ENCODE data around the gene CACNA2D3.

CACNA2D3 gene

DNA sequence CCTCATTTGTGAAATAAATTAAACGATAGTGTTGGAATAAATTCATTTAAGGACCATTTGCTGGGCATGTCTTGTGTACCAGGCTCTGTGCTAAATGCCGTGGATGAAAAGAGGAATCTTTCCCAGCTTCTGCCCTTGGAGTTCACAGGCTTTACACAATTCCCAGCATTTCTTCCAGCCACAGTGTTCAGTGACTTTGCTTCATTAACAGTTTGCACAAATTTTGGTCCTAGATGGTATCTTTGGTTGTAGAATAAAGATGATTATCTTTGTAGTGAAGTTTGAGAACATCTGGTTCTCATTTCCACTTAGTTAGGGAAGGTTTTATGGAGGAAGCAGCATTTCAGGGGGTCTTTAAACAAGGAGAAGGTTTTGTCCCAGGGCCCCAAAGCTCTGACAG lies 705.4 kb downstream of the CACNA2D3 start:
- ATAC-seq: no peak

DNA sequence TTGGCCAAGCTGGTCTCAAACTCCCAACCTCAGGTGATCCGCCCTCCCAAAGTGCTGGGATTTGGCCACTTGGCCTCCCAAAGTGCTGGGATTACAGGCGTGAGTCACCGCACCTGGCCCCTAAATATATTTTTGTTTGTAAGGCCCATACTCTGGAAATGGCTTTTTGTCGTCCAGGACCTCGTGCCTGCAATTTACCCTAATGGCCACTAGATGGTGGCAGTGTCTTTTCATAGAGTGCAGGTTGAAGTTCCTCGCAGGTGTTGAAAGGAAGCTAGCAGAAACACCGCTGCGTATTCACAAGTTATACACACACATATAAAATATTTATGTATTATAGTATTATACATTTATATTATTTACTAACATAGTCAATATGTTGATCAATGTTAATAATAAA lies 708.3 kb downstream of the CACNA2D3 start:
- ATAC-seq: no peak

DNA sequence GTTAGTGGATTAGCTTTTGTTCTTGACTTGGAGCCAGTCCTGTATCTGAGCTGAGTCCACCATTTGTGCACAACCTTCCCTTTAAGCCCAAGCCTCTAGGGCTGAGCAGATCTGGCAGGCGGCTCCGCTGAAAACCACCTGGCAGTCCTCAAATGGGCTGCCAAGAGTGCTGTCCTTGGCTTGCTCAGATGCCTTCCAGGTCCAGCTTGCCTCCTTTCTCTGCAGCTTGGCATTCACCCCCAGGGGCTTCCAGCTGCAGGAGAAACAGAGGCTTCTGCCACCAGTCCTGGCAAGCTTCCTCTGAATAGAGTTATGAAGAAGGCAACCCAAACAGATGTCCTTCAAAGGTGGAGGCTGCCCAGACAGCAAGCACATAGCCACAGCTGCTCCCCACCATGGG lies 708.8 kb downstream of the CACNA2D3 start:
- no peak for ATAC-seq

DNA sequence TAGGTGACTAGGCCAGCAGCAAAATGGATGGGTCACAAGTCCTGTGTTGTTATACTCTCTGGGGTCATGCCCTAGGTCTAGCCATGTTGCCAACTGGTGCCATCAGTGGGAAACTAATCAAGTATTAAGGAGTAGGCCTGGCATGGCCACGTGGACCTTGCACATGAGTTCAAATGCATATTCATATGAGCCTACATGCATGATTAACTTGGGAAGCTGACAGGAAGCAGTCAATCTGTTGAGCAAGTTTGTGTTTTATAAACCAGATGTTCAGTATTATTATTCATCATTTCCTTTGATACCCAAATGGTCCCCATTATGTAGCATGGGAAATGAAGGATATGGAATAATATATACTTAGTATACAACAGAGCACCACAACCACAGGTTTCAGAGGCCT lies 710.5 kb downstream of the CACNA2D3 start:
- no peak for ATAC-seq

DNA sequence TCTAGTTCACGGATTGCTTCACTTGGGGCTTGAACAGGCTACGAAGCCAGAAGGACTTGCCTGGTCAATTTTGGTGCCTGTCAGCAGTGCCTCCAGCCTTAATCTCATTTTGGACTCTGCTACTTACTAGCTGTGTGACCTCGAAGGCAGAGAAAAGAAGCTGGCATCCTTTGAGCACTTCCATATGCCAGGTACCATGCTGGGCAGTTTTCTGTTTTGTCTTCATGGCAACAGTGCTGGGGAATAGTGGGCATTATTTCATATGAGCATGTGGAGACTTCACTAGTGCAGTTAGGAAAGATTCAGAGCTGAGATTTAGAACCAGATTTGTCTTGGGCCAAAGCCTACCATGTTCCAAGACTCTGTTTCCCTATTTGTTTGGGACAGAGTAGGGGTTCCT lies 713.3 kb downstream of the CACNA2D3 start:
- ATAC-seq: no peak

DNA sequence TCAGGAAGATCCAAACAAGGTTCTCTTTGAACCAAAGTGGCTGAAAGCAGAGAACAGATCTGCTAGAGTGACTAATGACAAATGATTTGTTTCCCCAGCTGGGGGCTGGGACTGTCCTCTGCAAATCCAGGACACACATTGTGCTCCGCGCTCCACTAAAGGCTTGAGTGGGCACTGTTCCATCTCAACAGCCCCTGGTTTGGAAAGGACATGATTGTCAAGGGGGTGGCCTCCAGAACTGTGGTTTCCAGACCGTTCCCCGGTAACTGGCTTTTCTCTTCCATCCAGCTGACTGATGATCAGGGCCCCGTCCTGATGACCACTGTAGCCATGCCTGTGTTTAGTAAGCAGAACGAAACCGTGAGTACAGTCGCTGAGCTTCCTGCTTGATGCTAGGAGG lies 714.5 kb downstream of the CACNA2D3 start:
- no peak for ATAC-seq

DNA sequence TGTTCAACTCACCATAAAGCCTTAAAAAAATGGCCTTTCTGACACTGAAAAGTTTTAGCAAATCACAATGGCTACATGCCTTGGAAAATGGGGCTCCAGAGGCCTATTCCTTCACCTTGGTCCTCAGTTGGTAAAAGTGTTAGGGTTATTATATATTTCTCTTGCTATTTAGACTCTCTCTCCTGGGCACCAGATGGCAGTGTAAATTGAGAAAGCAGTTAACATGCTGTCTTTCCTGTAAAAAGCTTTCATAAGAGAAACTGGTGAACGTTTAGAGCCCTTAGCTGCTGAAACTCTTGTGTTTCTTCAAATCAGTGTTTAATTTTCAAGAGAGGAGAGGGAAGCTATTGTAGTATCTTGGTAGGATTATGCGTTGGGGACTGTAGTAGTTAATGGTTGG lies 715.6 kb downstream of the CACNA2D3 start:
- no peak for ATAC-seq

DNA sequence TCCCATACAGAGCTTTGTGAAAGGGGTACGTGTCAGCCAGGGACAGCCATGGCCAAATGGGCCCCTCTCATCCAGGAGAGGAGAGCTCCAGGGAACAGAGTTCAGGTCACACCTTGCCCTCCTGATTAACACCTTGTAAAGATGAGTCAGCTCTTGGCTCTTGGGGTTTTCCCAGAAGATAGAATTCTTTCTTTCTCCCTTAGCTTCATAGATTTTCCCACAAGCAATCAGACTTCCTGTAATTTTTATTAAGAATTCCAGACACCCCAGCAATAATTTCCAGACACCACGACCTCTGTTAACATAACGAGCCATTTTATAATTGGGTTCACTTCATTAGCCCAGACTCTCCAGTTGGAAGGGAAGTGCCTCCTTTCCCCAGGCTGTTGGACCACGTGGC lies 719.1 kb downstream of the CACNA2D3 start:
- no peak for ATAC-seq

DNA sequence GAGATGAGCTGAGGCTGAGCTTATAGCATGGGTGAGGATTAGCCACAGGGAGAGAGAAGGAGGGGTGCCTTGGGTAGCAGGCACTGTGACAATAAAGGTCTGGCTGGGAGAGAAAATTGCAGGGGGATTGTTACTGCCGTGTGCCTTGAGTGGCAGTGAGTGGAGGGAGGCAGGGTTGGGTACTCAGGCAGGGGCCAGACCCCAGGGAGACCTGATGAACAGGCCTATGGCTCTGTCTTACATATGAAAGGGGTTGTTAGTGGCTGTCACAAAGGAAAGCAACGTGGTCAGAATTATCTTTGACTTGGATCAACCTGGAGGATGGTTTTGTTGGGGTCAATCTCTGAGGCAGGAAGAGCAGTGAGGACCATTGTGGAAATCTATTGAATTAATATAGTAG lies 721.0 kb downstream of the CACNA2D3 start:
- ATAC-seq: no peak

DNA sequence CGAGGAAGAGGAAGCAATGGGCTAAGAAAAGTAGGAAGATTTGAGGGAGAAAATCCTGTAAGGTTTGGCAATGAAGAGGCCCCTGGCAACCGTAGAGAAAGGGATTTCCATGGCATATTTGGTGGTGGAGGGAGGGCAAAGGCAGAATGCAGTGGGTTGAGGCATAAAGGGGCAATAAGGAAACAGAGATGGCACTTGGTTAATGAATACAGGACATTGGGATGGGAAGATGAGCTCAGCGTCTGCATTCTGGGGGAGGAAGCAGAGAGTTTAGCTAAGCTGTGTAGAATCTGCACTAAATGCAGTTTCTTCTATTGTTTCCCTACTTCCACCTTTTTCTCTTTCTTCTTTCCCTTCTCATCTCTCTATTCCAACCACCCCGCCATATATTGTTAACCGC lies 721.9 kb downstream of the CACNA2D3 start:
- ATAC-seq: no peak

DNA sequence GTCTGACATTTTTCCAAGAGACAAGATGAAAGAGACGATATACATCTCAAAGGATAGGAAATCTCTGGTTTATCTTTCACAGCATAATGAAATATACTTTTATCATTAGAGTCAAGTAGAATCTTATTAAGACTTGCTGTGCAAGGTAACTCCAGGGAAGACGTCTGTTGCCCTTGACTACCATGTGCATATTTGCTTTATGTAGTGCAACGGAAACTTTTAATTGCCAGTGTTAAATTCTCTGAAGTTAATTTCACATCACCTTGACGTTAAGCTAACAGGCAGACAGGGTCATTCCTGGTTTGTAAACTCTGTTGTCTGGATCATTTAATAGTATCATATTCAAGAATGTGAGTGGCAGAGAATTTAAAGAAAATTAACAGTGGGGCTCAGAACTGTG lies 722.7 kb downstream of the CACNA2D3 start:
- no peak for ATAC-seq

DNA sequence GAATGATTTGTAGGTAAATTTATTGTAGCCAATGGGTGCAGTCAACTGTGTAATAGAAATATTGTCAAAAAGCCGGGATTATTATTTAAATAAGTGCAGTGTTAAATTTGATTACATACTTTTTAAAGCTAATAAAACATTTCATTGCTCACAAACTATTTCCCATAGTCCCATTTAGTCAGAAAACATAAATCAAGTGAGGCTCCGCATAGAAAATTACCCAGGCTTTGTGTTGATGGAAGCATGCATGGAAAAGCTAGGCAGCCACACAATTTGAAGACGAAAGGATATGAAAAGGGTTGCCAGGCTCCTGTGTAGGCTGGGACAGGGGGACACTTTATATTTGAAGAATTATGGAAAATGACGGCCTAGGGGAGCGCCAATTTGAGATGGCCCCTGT lies 723.2 kb downstream of the CACNA2D3 start:
- no peak for ATAC-seq

DNA sequence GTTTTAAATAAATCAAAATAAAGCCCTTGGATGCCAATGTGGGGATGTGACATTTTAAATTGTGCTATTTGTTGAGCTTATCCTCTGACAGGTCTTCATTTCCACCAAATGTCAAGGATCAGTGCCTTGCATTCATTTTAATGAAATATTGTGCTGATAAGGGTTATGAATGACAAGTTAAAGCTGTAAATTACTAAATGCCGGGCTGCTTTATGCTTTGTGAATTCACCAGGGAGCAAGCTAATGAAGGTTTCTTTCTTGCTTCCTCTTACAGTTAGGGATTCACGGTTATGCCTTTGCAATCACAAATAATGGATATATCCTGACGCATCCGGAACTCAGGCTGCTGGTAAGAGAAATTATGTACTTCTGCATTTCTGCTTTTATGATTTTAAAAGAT lies 723.8 kb downstream of the CACNA2D3 start:
- no peak for ATAC-seq

DNA sequence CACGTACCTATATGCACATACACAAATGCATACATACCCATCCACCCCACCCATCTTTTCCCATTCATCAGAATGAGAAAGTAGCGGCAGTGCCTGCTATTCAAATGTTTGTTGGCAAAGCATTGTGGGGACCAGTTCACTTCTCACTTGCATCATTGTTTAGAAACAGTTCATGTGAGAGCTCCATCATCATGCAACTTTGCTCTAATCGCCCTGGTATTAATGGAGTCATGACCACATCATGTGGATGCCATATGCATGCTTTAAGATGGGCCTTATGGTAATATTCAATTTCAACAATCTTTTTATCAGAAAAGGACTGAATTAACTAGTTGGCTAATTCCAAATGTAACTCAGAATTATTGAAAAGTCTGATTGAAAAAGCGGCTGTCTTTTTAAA lies 725.0 kb downstream of the CACNA2D3 start:
- ATAC-seq: no peak

DNA sequence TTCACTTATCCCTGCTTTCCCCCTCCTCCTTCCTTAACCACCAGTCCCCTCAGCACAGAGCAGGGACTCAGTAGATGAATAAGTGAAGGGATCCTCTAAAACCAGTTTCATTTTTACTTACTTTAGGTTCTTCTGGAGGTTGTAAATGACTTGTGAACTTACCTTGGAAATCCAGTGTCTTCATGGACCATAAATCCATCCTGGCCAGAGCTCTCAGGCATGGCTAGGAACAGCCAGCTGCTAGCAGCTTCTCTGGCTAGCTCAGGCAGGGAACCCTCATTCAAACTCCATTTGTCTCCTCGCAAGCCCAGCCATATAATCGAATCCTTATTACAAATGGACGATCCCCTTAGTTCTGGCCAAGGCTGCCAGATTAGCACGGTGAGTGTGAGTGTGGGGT lies 727.0 kb downstream of the CACNA2D3 start:
- ATAC-seq: no peak

DNA sequence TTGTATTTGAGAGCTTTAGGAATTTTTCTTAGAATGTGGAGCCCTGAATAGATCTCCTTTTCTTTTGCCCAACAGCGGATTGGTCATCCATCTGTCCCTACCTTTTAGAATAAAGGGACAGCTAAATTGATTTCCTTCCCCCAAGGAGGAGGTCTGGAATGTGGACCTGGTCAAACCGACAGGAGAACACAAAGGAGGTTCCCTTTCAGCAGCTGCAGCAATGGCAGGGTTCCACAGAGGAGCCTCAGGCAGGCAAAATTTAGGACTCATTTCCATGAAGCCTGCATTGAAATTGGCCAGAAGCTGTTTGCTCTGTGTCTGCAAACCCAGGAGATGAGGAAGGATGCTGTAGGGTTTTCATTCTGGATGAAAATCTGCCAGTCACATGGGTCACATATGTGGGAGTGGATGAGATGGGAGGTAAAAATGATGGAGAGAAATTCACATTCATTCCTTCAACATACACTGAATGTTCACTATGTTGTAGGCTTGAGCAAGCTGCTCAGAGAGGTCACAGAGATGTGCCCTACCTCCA lies 728.2 kb downstream of the CACNA2D3 start:
- ATAC-seq: no peak

DNA sequence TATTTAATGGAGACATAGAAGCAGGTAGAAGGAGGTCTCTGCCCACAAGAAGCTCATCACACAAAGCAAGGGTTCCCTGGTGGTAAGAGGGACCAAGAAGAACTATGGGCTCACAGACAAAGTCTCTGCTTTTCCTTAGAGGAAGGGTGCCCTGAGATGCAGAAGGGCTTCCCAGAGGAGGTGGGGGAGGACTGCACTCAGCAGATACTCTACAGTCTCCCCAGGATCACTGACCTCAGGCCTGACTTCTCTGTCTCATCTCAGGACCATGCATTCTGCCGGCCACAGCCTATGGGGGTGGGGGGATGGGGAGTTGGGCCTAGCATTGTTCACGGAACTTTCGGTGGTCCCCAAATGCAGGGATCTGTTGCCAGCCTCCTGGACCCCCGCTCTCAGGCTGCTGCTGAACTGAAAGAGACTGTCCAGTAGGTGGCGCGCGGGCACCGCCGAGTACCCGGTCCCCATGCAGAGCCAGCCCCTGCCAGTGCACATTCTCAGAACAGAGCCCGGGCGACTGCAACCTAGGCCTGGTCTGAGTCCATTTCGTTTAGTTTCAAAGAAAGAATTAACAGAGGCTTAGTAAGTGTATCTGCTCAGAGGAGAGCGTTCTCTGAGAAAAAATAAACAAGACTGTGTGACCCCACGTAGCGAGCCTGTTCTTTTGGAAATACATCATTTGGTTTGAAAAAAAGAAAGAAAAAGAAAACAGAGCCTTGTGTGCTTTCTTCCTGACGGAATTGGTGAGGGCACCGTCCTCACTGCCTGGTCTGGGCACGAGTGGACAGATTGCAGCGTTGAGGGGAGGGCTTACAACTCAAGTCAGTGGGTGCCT lies 731.4 kb downstream of the CACNA2D3 start:
- ATAC-seq: no peak

DNA sequence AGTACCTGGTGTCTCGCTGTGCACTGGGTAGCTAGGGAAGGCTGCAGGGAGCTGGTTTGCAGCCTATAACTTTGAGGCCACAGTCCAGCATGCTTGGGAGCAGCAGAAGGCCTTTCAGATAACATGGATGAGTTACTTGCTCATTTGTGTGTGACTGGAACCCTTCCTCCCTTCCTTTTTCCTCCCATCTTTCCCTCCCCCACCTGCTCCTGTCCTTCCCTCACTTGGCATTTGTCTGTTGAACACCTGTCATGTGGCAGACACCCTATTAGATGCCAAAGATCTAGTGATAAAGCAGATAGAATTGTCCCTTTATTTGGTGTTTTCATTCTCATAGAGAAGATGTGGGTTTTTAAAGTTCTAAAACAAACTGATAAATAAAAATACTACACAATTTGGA lies 733.9 kb downstream of the CACNA2D3 start:
- no peak for ATAC-seq

DNA sequence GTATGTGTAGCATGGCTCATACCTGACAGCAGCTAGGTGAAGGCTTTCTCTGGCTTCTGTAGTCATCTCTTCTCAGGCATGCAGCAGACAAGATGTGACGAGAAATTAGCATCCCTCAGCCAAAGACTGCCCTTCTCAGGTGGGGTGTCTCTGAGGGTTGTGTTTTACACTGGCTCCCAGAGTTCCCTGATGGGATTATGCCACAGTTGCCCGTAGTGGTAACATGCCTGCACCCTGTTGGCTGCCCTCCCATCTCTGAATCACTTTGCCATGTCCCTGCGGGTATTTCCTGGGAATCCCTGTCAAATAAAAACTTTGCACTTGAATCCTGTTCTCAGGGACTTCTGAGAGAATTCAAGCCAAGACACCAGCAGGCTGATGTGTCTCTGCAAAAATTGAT lies 735.0 kb downstream of the CACNA2D3 start:
- ATAC-seq: no peak

DNA sequence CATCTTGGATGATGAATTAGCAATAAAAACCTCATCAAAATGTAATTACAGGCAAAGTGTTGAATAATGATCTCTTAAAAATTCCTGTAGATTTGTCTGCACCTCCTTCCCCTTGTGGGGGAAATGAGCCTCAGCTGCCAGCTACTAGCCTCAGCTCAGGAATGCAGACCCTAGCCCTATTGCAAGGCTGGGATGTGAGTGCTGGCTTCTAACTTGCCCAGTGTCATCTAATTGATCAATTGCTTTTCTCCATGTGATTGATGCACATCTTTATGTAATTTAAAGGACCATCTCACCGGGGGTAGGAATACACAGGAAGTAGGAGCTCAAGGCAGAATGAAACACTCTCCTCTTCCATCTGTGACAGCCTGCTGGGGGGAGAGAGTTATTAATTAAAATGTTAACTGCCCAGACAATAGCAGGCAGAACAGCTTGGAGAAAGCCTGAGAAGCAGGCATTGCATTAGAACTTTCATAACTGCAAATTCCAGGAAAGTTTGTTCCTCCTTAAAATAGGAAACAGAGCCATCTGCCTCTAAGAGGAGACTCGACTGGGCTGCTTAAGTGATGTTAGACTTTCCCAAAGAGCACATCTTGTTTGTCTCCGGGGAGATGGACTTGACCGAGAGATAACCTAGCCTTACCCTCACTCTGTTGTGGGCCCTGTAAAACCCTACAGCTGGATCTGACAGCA lies 735.9 kb downstream of the CACNA2D3 start:
- no peak for ATAC-seq

DNA sequence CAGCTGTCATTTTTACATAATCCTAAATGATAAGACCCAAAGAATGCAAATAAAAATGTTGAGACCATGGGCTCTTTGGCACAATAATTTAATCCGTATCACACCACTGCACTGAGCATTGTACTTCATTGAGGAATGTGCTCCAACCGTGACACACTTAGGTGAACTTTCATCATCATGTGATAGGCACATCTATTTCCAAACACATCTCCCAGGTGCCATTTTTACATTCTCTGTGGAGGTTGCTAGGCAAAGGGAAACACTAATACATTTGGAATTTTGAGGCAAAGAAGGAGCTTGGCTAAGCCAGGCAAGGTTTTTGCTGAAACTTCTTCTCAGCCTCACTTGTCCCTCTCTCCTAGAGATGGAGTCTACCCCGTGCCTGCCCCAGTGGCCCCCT lies 736.8 kb downstream of the CACNA2D3 start:
- no peak for ATAC-seq

DNA sequence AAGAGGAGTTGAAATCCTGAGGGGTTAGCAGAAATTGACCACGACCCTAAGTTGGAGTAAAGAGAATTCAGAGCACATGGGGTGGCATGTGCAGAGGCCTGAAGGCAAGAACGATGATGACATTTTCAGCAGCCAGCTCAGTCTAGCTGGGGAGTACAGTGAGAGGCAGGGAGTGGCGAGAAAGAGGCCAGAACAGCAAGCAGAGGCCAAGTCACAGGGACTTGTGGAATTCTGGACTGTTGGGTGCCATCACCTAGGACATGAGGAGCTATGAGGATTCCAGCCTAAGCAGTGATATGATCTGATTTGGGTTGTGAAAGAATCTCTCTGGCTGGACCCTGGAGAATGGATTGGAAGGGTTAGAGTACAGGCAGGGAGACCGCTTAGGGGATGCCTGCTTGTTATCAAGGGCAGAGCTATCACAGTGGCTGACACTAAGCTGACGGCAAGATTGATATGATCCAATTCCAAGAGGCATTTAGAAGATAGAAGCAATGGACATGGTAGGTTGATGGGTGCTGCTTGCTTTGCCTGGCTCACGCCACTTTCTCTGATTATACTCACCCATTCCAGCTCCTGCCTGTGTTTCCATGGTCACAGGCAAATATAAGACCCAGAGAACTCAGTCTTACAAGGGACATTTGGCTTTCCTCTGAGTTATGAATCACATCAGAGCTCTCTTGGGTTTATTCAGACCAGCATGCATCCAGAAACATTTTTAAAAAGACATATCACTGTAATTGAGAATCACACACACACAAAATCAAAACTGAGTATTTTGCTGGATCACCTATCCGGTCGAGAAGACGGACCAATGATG lies 739.1 kb downstream of the CACNA2D3 start:
- no peak for ATAC-seq

DNA sequence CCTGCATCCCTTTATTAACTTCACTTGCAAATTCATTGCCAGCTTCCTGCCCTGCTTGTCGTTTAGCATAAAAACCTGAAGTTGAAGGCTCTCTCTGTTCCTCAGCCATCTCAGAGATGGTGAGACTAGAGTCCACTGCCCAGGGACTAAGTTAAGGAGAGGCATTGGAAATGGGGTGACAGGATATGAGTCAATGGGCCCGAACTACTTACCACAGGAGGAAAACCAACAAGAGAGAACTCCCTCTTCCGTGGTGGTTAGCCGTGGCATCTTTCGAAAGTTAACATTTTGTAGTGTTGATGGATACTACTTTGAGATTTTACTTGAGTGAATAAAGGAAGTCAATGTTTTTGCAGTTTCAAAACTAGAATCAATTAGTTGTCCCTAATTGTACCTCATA lies 740.2 kb downstream of the CACNA2D3 start:
- no peak for ATAC-seq
